Neural progenitor cell (in vitro differentiated cells): ENCODE data around the gene KRTAP5-1. TPM values are rescaled to one million over a fixed set of nuclear protein-coding genes. Genes with fewer than 3 reads are reported as not detected.

ENCODE experiments used
- DNase-seq: peaks from one replicate; pipeline ENCODE4 v3.0.0-alpha.2; 2016; ENCODE audit warnings: low spot score
- H2AFZ ChIP-seq: fragments of 200-600 bp; sonication (generic); replicated peaks from 2 replicates; pipeline ENCODE4 v1.6.1; 2016; ENCODE audit warnings: antibody characterized with exemption
- H3F3A ChIP-seq: fragments of 200-600 bp; sonication (generic); 2 replicates; pipeline ENCODE4 v1.6.1; 2016; ENCODE audit warnings: antibody characterized with exemption, low read depth
- H3K27ac ChIP-seq: fragments of 200-600 bp; sonication (generic); 2 replicates; pipeline ENCODE4 v1.5.1; 2016; ENCODE audit warnings: mild to moderate bottlenecking
- H3K27me3 ChIP-seq: fragments of 200-600 bp; sonication (generic); 2 replicates; pipeline ENCODE4 v1.6.1; 2016; ENCODE audit warnings: mild to moderate bottlenecking, moderate library complexity
- H3K36me3 ChIP-seq: fragments of 200-600 bp; sonication (generic); 2 replicates; pipeline ENCODE4 v1.5.1; 2016
- H3K4me1 ChIP-seq: fragments of 200-600 bp; sonication (generic); 2 replicates; pipeline ENCODE4 v1.6.1; 2016; ENCODE audit warnings: mixed run types
- H3K4me2 ChIP-seq: fragments of 200-600 bp; sonication (generic); 2 replicates; pipeline ENCODE4 v1.6.1; 2016
- H3K4me3 ChIP-seq: fragments of 200-600 bp; sonication (generic); 2 replicates; pipeline ENCODE4 v1.5.1; 2016
- H3K79me2 ChIP-seq: fragments of 200-600 bp; sonication (generic); 2 replicates; pipeline ENCODE4 v1.6.1; 2016; ENCODE audit warnings: low read depth
- H3K9ac ChIP-seq: fragments of 200-600 bp; sonication (generic); 2 replicates; pipeline ENCODE4 v1.6.1; 2016
- H3K9me3 ChIP-seq: fragments of 200-600 bp; sonication (generic); 2 replicates; pipeline ENCODE4 v1.5.1; 2016; ENCODE audit warnings: low read depth
- H4K20me1 ChIP-seq: fragments of 200-600 bp; sonication (generic); 2 replicates; pipeline ENCODE4 v1.6.1; 2016; ENCODE audit warnings: low read depth
- H3K27ac Mint-ChIP-seq: 3 replicates; pipeline ENCODE4 v1.8.0; 2021; ENCODE audit warnings: mixed read lengths
- H3K27me3 Mint-ChIP-seq: 2 replicates; pipeline ENCODE4 v1.8.0; 2022; ENCODE audit warnings: low read depth, mild to moderate bottlenecking, inconsistent platforms, moderate library complexity, mixed read lengths; ENCODE audit not compliant: insufficient read depth
- H3K36me3 Mint-ChIP-seq: 3 replicates; pipeline ENCODE4 v1.8.0; 2021; ENCODE audit warnings: mixed read lengths
- H3K4me1 Mint-ChIP-seq: 3 replicates; pipeline ENCODE4 v1.8.0; 2021; ENCODE audit warnings: mixed read lengths
- H3K4me3 Mint-ChIP-seq: 3 replicates; pipeline ENCODE4 v1.8.0; 2021; ENCODE audit warnings: mild to moderate bottlenecking, moderate library complexity, mixed read lengths
- H3K9me3 Mint-ChIP-seq: 3 replicates; pipeline ENCODE4 v1.8.0; 2020; ENCODE audit warnings: mixed read lengths
- CTCF ChIP-seq: fragments of 200-600 bp; sonication (generic); IDR thresholded peaks from 2 replicates; pipeline ENCODE4 v1.5.1; 2017; ENCODE audit warnings: antibody characterized with exemption, mild to moderate bottlenecking
- EZH2 ChIP-seq: fragments of 200-600 bp; sonication (generic); IDR thresholded peaks from 2 replicates; pipeline ENCODE4 v1.6.1; 2017; ENCODE audit warnings: antibody characterized with exemption, mild to moderate bottlenecking, moderate library complexity
- EZH2phosphoT487 ChIP-seq: fragments of 200-600 bp; sonication (generic); IDR thresholded peaks from 2 replicates; pipeline ENCODE4 v1.6.1; 2017; ENCODE audit warnings: antibody characterized with exemption
- total RNA-seq: library from RNA; depleted of rRNA; stranded (reverse); fragments of >200 nt; gene quantifications from 2 replicates; pipeline ENCODE4 v1.2.3, GENCODE V29; 2015; ENCODE audit warnings: low replicate concordance

KRTAP5-1 gene
- total RNA-seq, 1 donor from 2014 or later = not detected

GRCh38 chr11:1536065-1536843, 48.8 kb downstream of the KRTAP5-1 start:
- peaks cover 12% of the 10 kb centered on the region for H3K27me3 Mint-ChIP-seq
- peaks cover 34% of the 10 kb centered on the region for H4K20me1 ChIP-seq
- H3K36me3 ChIP-seq = no peaks in the 10 kb centered on the region
- no peak overlapping the region for H3K27ac Mint-ChIP-seq
- no peaks in the 10 kb centered on the region for H3K4me1 ChIP-seq
- H3K79me2 ChIP-seq = peaks cover 23% of the 10 kb centered on the region
- H3K4me3 Mint-ChIP-seq = no peak overlapping the region
- H3K9me3 ChIP-seq = no peaks in the 10 kb centered on the region
- no peak overlapping the region for H3K4me2 ChIP-seq
- H3K27ac ChIP-seq = no peak overlapping the region
- no peak overlapping the region for H3K4me3 ChIP-seq
- H3K4me1 Mint-ChIP-seq = peaks cover 2% of the 10 kb centered on the region
- H3K9me3 Mint-ChIP-seq = no peaks in the 10 kb centered on the region
- no peak for DNase-seq
- no peak overlapping the region for H3K9ac ChIP-seq
- TF ChIP-seq EZH2phosphoT487 = no peak
- TF ChIP-seq CTCF = no peak
- TF ChIP-seq EZH2 = no peak
- no peak overlapping the region for H2AFZ ChIP-seq
- H3K36me3 Mint-ChIP-seq = no peaks in the 10 kb centered on the region
- no peaks in the 10 kb centered on the region for H3F3A ChIP-seq
- peaks cover 34% of the 10 kb centered on the region for H3K27me3 ChIP-seq

- H3K36me3 ChIP-seq = no peaks in the 10 kb centered on the region
- no peaks in the 10 kb centered on the region for H3K9me3 ChIP-seq
- H3K4me1 ChIP-seq = no peaks in the 10 kb centered on the region
- no peaks in the 10 kb centered on the region for H3K9me3 Mint-ChIP-seq
- H3K79me2 ChIP-seq = peaks cover 39% of the 10 kb centered on the region
- no peak overlapping the region for H3K4me2 ChIP-seq
- H2AFZ ChIP-seq = no peak overlapping the region
- no peak overlapping the region for H3K27ac ChIP-seq
- DNase-seq = no peak
- H3K4me1 Mint-ChIP-seq = peaks cover 2% of the 10 kb centered on the region
- peaks cover 47% of the 10 kb centered on the region for H4K20me1 ChIP-seq
- H3K27ac Mint-ChIP-seq = no peak overlapping the region
- H3K4me3 Mint-ChIP-seq = no peak overlapping the region
- H3K4me3 ChIP-seq = no peak overlapping the region
- H3K36me3 Mint-ChIP-seq = no peaks in the 10 kb centered on the region
- TF ChIP-seq CTCF (no peak), EZH2phosphoT487 (no peak), EZH2 (no peak)
- peaks cover 22% of the 10 kb centered on the region for H3K27me3 ChIP-seq
- no peaks in the 10 kb centered on the region for H3F3A ChIP-seq
- peaks cover 8% of the 10 kb centered on the region for H3K27me3 Mint-ChIP-seq
- no peak overlapping the region for H3K9ac ChIP-seq
Observed at GRCh38 chr11:1534682-1535081, 50.4 kb downstream of the KRTAP5-1 start.

Other genes starting within 250 kb of the KRTAP5-1 start
- gene BRSK2, start 195.3 kb downstream of the KRTAP5-1 start, total RNA-seq = 8.2 and 13.8 TPM in 2 replicates
- gene MOB2, start 98.5 kb downstream of the KRTAP5-1 start, total RNA-seq = 8.0 and 17.6 TPM in 2 replicates
- 0.09 and 0.28 TPM in 2 replicates for gene DUSP8, start 13.0 kb downstream of the KRTAP5-1 start, total RNA-seq
- gene KRTAP5-2, start 13.0 kb upstream of the KRTAP5-1 start, total RNA-seq = not detected in 2 replicates
- gene KRTAP5-3, start 23.2 kb upstream of the KRTAP5-1 start, total RNA-seq = not detected in 2 replicates
- not detected in 2 replicates for gene KRTAP5-4, start 36.9 kb upstream of the KRTAP5-1 start, total RNA-seq
- gene KRTAP5-5, start 44.5 kb upstream of the KRTAP5-1 start, total RNA-seq = not detected in 2 replicates
- gene KRTAP5-6, start 111.9 kb upstream of the KRTAP5-1 start, total RNA-seq = not detected in 2 replicates
- gene IFITM10, start 165.3 kb upstream of the KRTAP5-1 start, total RNA-seq = 0.34 TPM in 1 of 2 replicates, not detected in the other
- 38.2 and 94.6 TPM in 2 replicates for gene CTSD, start 178.6 kb upstream of the KRTAP5-1 start, total RNA-seq
- not detected in 2 replicates for gene SYT8, start 249.7 kb upstream of the KRTAP5-1 start, total RNA-seq